Hepatocyte (in vitro differentiated cells): ENCODE measurements around the gene CRIP3.

ENCODE experiments used
- CTCF ChIP-seq: fragments of 200-600 bp; sonication (generic); IDR thresholded peaks from 2 replicates; pipeline ENCODE4 v1.5.1; 2016; ENCODE audit warnings: antibody characterized with exemption, mild to moderate bottlenecking; ENCODE audit not compliant: poor library complexity
- EZH2 ChIP-seq: fragments of 200-600 bp; sonication (generic); IDR thresholded peaks from 2 replicates; pipeline ENCODE4 v1.6.1; 2016; ENCODE audit warnings: antibody characterized with exemption, mild to moderate bottlenecking, borderline replicate concordance
- EZH2phosphoT487 ChIP-seq: fragments of 200-600 bp; sonication (generic); IDR thresholded peaks from one replicate; pipeline ENCODE4 v1.6.1; 2018; ENCODE audit warnings: antibody characterized with exemption, mild to moderate bottlenecking, low read depth, moderate library complexity; ENCODE audit not compliant: unreplicated experiment, severe bottlenecking

- TF ChIP-seq CTCF (no peak), EZH2 (no peak), EZH2phosphoT487 (no peak)
These were observed 44.0 kb downstream of the CRIP3 start for GRCh38 chr6:43264599-43265145.
